ENCODE results near the gene UQCC3.
"Not testable (repeated sequence)": the region's sequence is repeated elsewhere in the genome, so short reads cannot be mapped to it uniquely, and the experiment has no call there.

UQCC3 gene

DNA sequence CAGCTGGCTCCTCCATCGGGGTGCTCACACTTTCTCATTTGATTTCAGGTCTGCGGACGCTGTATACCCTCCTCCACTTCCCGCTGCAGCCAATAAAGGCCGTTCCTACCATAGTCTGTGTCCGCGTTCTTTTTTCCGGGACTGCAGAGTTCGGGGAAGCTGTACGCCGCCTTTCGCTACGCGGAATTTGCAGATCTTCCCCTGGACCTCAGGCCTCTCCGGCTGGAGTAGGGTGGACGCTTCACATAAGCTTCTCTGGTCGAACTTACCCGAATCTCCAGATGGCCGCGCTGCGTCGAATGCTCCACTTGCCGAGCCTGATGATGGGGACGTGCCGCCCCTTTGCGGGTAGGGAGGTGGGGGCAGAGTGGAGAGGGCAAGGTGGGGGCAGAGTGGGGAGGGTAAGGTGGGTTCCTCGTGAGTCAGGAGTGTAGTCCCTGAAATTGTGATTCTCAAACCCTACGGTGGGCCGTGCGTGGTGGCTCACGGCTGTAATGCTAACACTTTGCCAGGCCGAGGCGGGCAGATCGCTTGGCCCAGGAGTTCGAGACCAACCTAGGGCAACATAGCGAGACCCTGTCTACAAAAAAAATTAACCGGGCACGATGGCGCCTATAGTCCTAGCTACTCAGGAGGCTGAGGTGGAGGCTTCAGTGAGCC is 5.7 kb upstream of the UQCC3 start:
- peak; percentile 53 for DNase-seq (ENCODE audit: low spot score)

DNA sequence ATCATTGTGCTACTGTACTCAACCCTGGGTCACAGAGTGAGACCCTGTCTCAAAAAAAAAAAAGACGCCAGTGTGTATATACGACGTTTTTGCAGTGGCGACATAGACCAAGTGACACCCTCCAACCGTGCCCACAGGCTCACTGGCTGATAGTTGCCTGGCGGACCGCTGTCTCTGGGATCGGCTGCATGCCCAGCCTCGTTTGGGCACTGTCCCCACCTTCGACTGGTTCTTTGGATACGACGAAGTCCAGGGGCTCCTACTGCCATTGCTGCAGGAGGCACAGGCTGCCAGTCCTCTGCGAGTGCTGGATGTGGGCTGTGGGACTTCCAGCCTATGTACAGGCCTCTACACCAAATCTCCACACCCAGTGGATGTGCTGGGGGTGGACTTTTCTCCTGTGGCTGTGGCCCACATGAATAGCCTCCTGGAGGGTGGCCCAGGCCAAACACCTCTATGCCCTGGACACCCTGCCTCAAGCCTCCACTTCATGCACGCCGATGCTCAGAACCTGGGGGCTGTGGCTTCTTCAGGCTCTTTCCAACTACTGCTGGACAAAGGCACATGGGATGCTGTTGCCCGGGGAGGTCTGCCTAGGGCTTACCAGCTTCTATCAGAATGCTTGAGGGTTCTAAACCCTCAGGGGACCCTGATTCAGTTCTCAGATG is 5.1 kb upstream of the UQCC3 start:
- no peak for DNase-seq (ENCODE audit: low spot score)

DNA sequence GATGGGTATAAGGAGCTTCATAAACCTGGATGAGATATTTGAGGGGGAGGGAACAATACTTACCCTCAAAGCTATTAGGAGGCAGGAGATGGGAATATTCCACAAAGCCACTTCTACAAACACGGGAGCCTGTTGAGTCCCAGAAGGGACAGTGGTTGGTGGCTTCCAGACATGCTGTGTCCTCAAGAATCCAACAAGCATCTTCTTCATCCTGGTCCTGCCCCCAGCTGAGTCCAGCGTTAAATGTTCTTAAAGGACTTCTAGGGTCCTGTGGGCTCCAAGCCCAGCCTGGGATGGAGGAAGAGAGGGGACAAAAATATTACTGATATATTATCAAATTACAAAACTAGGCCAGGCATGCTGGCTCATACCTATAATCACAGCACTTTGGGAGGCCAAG is 4.0 kb upstream of the UQCC3 start:
- DNase-seq (ENCODE audit: low spot score) = no peak

DNA sequence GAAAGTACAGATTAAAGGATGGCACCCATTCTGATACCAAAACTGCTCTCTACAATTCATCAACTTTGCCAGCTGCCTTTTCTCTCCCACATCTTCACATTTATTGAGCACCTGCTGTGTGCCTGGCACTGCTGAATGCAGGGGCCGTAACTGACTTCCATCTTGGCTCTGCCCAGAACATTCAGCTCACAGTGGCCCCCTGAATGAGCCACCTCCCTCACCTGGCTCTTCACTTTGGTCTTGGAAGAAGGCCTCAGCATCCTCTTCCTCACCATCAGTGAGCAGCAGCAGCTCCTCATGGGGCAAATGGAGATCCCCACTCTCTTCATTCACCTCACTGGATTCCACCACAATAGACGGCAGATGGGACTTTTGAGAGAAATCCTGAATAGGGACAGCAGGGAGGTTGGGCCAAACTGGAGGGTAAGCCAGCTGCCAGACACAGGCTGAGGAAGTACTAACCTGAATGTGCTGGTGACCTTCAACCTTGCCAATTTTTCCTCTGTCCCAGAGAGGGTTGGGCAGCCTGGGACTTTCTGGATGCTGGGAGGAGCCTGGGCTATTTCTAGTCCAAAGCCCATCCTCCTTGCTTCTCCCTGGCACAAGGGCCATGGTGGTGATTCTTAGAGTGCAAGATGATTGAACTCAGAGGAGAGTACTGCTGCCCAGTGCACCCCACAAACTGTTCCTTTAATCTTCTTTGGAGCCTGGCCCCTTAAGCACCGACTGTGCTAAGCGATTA is 1.9 kb upstream of the UQCC3 start:
- no peak for DNase-seq (ENCODE audit: low spot score)

DNA sequence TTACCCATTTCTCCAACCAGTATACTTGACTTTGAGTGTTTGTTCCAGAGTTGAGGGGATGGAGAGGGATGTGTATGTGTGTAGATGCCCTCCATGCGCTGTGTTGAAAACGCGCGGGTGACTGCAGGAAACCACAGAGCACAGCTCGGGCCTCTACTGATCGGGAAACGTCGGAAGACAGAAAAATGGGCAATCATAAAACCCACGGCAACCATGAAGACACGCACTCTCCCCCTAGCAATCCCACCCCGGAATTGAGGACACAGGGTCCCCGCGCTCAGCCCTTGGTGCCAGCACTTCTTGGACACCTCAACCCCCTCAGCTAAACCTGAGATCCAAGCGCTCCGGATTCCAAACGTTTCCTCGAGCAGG is 251 bp upstream of the UQCC3 start:
- DNase-seq (ENCODE audit: low spot score) = peak; percentile 74

DNA sequence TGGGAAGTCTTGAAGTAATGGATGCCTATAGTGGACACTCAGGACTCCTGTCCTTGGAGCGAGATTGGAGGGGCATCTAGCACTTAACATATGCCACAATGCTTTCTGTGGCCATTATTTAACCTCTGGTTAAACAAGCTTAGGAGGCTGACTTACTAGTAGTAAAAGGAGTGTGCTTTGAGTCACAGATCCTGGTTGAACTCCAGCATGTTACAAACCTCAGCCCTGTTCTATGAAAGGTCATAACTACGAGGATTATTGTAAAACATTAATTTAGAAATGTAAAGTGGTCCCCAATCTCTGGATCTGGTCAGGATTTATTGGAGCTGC is 1.7 kb downstream of the UQCC3 start:
- no peak for DNase-seq (ENCODE audit: low spot score)

DNA sequence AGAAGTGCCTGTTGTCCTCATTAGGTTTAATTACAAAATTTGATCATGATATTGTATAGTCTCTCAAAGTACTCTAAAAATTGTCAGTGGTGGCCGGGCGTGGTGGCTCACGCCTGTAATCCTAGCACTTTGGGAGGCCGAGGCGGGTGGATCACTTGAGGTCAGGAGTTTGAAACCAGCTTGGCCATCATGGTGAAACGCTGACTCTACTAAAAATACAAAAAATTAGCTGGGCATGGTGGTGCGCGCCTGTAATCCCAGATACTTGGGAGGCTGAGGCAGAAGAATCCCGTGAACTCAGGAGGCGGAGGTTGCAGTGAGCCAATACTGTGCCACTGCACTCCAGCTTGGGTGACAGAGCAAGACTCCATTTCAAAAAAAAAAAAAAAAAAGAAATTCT is 3.9 kb downstream of the UQCC3 start:
- DNase-seq (ENCODE audit: low spot score) = not testable (repeated sequence)

DNA sequence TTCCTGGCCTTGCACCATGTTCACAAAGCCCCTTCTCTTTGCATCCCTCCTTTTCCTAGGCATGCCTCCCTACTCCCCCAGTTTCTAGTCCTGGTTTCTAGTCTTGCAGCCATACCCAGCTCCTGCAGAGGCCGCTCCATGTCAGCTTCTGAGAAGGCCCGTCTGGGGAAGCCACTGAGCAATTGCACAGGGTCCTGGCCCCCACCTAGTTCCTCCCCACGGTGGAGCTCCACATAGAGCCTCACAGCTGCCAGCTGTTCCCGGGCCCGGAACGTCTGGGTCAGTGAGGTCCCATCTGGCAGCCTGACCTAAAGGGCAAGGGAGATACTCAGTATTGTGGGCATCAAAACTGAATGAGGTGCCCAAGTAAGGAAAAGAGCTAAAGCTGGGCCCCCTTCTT is 5.2 kb downstream of the UQCC3 start:
- DNase-seq (ENCODE audit: low spot score) = no peak

DNA sequence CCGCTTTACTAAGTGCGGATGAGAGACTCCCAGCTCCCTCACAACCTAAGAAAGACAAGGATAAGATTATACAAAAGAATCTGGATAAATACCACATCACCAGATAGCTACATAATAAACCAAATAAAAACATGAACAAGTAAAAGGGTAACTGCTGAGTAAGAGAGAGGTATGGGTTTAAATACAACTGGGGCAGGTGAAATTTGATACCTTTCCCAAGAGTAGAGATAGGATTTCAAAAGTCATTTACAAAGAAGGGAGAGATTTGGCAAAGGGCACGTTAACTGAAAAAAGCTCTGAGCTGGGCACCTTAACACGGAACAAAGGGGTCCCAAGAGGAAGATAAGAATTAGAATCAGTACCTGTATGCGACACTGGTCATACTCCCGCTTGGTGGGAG is 5.7 kb downstream of the UQCC3 start:
- DNase-seq (ENCODE audit: low spot score) = no peak

DNA sequence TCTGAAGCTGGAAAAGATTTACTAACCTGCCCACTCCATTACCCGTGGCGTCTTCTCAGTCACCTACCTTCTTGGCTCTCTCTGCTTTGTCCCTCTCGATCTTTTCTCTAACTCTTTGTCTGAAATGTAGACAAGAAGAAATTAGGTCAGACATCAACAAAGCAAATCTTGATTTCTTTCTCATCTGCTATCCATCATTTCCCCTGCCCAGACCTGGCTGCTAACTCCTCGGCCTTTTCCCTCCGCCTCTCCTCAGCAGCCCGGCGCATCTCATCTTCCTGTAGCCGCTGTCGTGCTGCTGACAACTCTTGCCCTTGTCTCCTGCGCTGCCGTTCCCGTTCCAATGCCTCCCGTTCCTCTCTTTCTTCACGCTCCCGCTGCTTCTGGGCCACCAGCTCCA is 6.2 kb downstream of the UQCC3 start:
- no peak for DNase-seq (ENCODE audit: low spot score)

DNA sequence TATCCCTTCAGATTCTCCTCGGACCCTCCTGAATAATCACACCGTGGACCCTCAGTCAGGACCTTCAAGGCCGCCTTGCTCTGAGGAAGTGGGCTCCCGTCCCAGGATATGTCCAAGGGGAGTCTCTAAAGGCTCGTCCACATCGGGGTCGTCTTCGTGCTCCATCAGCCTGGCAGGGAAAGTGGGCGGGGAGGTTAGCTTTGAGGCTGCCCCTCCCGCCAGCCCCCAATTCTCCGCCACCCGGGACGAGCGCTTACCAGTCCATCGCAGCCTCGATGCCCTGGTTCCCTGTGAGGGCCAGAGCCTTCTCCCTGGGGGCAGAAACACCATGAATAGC is 6.9 kb downstream of the UQCC3 start:
- DNase-seq (ENCODE audit: low spot score) = no peak

DNA sequence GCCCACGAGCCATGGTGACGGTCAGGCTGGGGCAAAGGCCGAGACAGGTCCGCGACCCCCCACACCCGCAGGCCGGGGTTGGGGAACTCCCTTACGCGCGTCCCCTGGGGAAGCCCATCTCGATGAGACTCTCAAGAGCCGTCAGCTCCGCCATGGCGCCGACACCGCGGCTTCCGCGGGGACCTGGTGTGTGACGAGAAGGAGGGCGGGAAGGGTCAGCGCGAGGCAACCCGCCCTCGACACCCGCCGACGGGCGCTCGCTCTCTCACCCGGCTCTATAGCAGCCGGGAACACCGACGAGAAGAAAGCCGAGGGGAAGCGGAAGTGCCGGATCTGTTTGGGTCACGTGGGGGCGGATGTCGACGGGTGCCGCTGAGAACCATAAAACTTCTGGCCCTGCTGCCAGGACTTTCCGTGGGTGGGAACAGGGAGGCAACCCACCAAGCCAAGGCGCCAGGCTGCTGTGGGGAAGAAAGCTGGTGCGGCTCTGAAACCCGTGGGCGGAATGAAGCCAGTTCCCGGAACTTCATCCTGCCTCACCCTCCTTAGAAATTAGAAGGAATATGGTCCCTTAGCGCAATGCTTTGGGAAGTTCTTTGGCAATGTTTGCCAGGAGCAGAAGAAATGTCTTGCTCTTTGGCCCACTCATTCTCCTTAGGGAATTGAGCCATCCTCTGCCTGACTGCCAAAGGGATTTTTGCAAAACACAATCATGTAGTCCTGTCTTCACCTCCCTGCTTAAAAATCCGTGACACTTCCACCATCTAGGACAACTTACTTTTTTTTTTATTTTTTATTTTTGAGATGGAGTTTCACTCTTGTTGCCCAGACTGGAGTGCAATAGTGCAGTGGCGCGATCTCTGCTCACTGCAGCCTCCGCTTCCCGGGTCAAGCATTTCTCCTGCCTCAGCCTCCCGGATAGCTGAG is 7.6 kb downstream of the UQCC3 start, which contains the start of gene UBXN1:
TSS of gene UBXN1 (minus strand) at position 304 of the 927 bp plus-strand sequence. CDS start at position 154, 150 bp downstream.
- peak; percentile 91 for DNase-seq (ENCODE audit: low spot score)

DNA sequence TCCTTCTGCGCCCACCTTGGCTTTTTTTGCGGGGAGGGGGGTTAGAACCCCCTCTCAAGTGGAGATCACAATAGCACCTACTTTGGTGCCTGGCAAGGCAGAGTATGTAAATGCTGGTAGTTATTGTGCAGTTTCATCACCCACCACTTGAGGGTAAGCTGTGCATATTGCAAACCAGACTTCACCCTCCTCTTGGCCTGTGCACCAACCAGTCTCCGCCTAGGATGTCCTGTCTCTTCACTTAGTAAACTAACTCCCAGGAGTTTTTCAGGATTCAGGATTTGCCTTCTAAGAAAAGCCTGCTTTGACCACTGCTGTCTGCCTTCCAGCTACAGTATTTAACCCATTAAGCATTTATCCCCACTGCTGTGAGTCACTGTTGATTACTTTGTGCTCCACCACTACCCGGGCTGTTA is 9.4 kb downstream of the UQCC3 start:
- DNase-seq (ENCODE audit: low spot score) = peak; percentile 75

DNA sequence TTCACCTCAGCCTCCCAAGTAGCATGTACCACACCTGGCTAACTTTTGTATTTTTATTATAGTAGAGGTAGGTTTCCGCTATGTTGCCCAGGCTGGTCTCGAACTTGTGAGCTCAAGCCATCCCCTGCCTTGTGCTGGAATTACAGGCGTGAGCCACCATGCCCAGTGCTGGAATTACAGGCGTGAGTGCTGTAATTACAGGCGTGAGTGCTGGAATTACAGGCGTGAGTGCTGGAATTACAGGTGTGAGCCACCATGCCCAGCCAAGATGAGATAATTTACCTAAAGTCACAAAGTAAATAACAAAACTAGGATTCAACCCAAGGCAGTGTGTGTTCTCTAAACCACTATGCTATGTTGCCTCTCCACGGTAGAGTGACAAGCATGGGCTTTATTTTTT is 11.0 kb downstream of the UQCC3 start:
- no peak for DNase-seq (ENCODE audit: low spot score)

DNA sequence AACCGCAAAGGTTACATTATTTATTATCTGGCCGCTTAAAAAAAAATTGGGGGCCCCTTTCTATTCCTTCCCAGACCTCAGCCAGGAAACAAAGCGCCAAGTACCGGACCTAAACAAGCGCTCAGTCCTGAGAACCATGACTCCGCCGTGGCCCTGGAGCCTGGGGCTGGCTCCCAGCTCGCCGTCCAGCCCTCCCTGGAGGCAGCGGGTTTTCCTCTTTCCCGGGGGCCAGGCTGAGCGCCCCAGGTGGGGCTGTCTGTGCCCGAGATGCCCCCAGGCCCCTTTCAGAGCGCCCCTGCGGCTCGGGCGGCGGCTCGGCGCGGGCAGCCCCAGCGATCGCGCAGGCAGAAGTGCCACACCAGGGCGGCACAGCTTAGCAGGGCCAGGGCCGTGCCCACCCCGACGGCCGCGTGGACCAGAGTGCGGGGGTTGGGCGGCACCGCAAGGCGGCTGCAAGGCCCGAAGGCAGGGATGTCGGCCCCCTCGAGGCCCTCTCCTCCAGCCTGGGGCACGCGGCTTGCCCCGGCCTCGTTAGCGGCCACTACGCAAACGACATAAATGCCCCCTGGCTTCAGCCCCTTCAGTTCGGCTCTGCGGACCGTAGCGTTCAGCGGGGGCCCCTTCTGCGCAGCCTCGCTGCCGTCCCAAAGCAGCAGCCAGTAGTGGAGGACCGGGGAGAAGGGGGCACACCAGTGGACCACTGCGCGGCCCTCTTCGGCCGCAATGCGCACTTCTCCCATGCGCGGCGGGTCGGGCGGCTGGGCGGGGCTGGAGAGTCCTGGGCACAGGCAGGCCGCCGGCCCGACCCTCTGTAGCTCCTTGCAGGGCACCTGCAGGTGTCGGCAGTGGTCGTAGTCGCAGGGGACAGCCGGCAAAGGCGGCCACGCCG is 16.3 kb downstream of the UQCC3 start:
- no peak for DNase-seq (ENCODE audit: low spot score)

DNA sequence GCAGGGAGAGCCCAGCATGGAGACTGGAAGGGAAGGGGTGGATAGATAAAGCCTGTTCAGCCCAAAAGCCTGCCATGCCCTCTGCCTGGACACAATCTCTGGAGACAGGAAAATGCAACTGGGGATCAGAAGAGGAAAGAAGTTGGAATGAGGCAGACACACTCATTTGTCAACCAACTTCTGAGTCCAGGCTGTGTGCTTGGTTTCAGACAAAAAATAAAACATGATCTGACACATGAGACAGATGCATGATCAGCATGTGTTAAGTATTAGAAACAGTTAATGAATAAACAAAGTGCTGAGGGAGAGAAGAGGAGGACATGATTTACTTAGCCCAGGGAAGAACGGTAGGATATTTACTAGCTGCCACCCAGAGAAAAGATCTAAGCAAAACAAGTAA is 17.0 kb downstream of the UQCC3 start:
- DNase-seq (ENCODE audit: low spot score) = no peak

DNA sequence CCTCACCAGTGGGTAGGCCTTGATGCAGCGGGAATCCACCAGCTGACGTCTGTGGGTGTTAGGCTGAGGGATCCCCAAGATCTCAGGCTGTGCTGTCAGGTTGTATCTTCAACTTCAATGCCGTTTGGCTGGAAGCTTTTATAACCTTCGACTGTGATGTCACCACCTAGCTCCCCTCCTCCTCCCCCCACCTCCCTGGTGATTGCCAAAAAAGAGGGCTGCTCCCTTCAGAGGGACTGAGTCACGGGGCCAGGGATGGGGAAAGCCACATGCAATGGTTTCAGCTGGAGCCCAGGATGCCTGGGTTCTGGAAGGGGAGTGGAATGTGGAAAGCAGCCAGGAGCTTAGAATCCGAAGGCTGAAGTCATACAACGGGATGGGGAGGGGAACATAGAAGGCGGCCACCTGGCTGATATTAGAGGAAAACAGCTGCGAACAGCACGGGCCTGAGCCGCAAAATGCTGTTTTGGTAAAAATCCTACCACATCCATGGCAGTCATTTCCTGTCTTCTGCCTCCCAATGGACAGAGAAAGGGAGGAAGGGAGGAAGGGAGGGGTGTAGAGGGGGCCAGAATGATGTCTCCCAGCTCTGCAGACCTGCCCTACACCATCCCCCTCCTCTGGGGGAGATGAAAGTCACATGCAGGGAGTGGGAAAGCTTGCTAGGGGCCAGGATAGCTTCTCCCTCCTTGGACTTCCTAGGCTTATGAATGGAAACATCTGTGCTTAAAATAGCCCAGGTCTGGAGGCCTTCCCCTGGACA is 18.1 kb downstream of the UQCC3 start, which contains the start of gene LRRN4CL:
TSS of gene LRRN4CL (minus strand) at position 110 of the 763 bp plus-strand sequence. CDS start 1,022 bp downstream, outside the sequence.
- DNase-seq (ENCODE audit: low spot score) = no peak

DNA sequence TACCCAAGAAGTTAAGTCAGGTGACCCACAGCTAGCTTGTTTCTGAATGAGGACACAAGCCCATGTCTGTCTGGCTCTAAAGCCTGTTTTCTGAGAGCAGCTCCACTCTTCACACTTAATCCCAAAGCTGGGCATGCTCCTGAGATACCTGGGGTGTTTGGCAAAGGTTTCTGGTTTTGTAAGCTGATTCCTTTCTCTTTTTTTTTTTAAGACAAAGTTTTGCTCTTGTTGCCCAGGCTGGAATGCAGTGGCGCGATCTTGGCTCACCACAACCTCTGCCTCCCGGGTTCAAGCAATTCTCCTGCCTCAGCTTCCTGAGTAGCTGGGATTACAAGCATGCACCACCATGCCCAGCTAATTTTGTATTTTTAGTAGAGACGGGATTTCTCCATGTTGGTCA is 22.2 kb downstream of the UQCC3 start:
- DNase-seq (ENCODE audit: low spot score) = not testable (repeated sequence)

DNA sequence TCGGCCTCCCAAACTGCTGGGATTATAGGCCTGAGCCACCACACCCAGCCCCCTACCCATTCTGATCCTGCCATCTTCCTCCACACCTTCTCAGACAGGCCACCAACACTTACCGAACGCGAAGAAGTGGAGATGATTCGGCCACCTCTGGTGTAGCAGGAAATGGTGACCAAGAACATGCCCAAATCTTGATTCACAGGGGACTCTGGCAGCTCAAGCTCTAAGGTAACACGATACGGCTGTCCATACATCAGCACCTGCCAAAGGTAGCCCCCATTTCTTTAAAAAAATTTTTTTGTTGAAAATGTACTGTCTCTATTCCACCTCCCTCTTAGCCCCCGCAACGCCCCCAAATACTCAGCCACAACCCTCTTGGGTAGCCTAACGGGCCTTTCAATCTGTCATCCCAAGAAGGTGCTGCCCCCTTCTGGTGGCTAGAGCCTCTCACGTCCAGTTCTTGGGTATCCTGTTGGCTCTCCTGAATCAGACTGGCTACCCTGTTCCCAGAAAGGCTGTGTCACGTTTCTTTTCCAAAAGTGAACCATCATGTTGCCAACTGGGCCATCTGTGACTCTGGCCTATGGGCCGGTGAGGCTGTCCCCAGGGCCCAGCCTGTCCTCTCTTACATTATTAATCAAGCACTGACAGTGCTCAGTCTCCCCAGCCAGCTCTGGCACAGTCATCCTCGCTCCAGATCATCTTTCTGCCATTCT is 23.1 kb downstream of the UQCC3 start:
- DNase-seq (ENCODE audit: low spot score) = peak; percentile 66

DNA sequence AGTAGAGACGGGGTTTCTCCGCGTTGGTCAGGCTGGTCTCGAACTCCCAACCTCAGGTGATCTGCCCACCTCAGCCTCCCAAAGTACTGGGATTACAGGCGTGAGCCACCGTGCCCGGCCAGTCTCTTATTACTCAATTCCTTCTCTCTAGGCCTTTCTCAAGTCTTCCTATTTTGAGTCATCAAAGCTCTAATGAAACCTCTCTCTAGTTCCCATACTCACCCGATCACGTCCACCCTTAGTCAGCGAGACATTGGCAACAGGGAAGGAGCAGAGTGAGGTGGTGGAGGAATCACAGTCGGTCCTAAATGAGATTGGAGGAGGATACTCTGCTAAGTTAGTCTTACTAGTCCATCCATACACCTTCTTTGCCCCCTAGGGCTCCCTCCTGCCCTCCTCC is 30.8 kb downstream of the UQCC3 start:
- no peak for DNase-seq (ENCODE audit: low spot score)
